Mesenteric fat pad (tissue), 1 donor: ENCODE results near the gene PARS2. TPM values are rescaled to one million over a fixed set of nuclear protein-coding genes. Genes with fewer than 3 reads are reported as not detected.
"Not testable (repeated sequence)": the region's sequence is repeated elsewhere in the genome, so short reads cannot be mapped to it uniquely, and the experiment has no call there.

ENCODE experiments used
- DNase-seq: peaks from one replicate; pipeline ENCODE4 v3.0.0-alpha.2; 2020; ENCODE audit warnings: low spot score
- total RNA-seq: library from RNA; stranded (reverse); fragmentation: NEBNext Ultra II Directional; extraction: Animal tissue kit (Norgen Biotek cat#: 25700); gene quantifications from one replicate; pipeline ENCODE4 v1.2.1, GENCODE V29; 2021
- donor health status: DM: yes; HTN: yes; CAD: no.

PARS2 gene
- total RNA-seq, 1 donor from 2014 or later: 1.9 TPM

- not testable (repeated sequence) for DNase-seq
Observed at GRCh38 chr1:54775828-54776721, 11.8 kb upstream of the PARS2 start.

GRCh38 chr1:54774820-54775498 is 10.6 kb upstream of the PARS2 start:
- DNase-seq: no peak

GRCh38 chr1:54772951-54773350 is 8.6 kb upstream of the PARS2 start:
- no peak for DNase-seq

GRCh38 chr1:54768093-54768492 is 3.8 kb upstream of the PARS2 start:
- no peak for DNase-seq

GRCh38 chr1:54767526-54767925 is 3.2 kb upstream of the PARS2 start:
- DNase-seq: no peak

- DNase-seq: no peak
Observed at GRCh38 chr1:54766726-54767125, 2.4 kb upstream of the PARS2 start.

- no peak for DNase-seq
Observed at GRCh38 chr1:54764922-54765561, 719 bp upstream of the PARS2 start.

- no peak for DNase-seq
Observed at GRCh38 chr1:54763816-54764132, 549 bp downstream of the PARS2 start.

- no peak for DNase-seq
Observed at GRCh38 chr1:54758678-54759348, 5.5 kb downstream of the PARS2 start.

- DNase-seq: no peak
Observed at GRCh38 chr1:54757833-54758232, 6.5 kb downstream of the PARS2 start.

- no peak for DNase-seq
Observed at GRCh38 chr1:54754486-54755285, 9.6 kb downstream of the PARS2 start.

- DNase-seq: no peak
Observed at GRCh38 chr1:54754045-54754444, 10.3 kb downstream of the PARS2 start.

GRCh38 chr1:54751426-54751825 is 12.9 kb downstream of the PARS2 start:
- DNase-seq: no peak

- DNase-seq: no peak
Observed at GRCh38 chr1:54750596-54750995, 13.7 kb downstream of the PARS2 start.

GRCh38 chr1:54748094-54748835 is 16.1 kb downstream of the PARS2 start:
- DNase-seq: no peak

GRCh38 chr1:54745864-54746263 is 18.5 kb downstream of the PARS2 start:
- peak; percentile 71 for DNase-seq

- DNase-seq: peak; percentile 39
Observed at GRCh38 chr1:54745274-54745673, 19.0 kb downstream of the PARS2 start.

GRCh38 chr1:54744696-54745095 is 19.6 kb downstream of the PARS2 start:
- DNase-seq: peak; percentile 88

GRCh38 chr1:54743416-54744226 is 20.7 kb downstream of the PARS2 start:
- peak; percentile 78 for DNase-seq
